Measurements from ENCODE around the gene DBF4B. TPM values are rescaled to one million over a fixed set of nuclear protein-coding genes. Genes with fewer than 3 reads are reported as not detected.

The DBF4B gene
- total and polyA plus RNA-seq, 2 of the 13 experiments (the other 11 are each of a cell fraction or from before 2014, with no cell fraction given): 11.7 to 13.2 TPM

DNA sequence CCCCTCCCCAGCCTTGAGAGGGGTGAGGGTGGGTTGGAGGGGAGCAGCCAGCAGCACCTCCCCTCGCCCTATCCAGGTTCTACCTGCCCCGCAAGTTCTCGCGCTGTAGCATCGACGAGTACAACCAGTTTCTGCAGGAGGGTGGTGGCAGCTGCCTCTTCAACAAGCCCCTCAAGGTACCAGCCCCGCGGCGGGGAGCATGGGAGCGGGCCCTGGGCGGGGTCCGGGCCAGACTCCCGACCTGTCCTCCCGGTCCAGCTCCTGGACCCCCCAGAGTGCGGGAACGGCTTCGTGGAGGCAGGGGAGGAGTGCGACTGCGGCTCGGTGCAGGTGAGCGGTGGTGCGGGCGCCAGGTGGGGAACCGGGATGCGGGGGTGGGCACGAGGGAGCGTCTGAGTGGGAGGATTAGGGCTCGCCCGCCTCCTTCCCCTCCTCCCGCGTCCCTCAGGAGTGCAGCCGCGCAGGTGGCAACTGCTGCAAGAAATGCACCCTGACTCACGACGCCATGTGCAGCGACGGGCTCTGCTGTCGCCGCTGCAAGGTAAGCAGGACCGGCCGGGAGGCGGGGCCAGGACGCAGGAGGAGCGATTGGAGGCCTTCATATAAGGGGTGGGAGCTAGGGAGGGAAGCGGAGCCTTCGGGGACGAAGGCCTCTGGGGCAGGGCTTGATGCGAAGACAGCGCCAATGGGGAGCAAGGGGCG, 66.8 kb downstream of the DBF4B start (continued):
- TF ChIP-seq, protein P1, sequence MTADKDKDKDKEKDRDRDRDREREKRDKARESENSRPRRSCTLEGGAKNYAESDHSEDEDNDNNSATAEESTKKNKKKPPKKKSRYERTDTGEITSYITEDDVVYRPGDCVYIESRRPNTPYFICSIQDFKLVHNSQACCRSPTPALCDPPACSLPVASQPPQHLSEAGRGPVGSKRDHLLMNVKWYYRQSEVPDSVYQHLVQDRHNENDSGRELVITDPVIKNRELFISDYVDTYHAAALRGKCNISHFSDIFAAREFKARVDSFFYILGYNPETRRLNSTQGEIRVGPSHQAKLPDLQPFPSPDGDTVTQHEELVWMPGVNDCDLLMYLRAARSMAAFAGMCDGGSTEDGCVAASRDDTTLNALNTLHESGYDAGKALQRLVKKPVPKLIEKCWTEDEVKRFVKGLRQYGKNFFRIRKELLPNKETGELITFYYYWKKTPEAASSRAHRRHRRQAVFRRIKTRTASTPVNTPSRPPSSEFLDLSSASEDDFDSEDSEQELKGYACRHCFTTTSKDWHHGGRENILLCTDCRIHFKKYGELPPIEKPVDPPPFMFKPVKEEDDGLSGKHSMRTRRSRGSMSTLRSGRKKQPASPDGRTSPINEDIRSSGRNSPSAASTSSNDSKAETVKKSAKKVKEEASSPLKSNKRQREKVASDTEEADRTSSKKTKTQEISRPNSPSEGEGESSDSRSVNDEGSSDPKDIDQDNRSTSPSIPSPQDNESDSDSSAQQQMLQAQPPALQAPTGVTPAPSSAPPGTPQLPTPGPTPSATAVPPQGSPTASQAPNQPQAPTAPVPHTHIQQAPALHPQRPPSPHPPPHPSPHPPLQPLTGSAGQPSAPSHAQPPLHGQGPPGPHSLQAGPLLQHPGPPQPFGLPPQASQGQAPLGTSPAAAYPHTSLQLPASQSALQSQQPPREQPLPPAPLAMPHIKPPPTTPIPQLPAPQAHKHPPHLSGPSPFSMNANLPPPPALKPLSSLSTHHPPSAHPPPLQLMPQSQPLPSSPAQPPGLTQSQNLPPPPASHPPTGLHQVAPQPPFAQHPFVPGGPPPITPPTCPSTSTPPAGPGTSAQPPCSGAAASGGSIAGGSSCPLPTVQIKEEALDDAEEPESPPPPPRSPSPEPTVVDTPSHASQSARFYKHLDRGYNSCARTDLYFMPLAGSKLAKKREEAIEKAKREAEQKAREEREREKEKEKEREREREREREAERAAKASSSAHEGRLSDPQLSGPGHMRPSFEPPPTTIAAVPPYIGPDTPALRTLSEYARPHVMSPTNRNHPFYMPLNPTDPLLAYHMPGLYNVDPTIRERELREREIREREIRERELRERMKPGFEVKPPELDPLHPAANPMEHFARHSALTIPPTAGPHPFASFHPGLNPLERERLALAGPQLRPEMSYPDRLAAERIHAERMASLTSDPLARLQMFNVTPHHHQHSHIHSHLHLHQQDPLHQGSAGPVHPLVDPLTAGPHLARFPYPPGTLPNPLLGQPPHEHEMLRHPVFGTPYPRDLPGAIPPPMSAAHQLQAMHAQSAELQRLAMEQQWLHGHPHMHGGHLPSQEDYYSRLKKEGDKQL (CRISPR knock-in tag; IDR thresholded peaks at IDR 0.05; ENCODE audit: low read depth): no peak
- TF ChIP-seq, protein P2, sequence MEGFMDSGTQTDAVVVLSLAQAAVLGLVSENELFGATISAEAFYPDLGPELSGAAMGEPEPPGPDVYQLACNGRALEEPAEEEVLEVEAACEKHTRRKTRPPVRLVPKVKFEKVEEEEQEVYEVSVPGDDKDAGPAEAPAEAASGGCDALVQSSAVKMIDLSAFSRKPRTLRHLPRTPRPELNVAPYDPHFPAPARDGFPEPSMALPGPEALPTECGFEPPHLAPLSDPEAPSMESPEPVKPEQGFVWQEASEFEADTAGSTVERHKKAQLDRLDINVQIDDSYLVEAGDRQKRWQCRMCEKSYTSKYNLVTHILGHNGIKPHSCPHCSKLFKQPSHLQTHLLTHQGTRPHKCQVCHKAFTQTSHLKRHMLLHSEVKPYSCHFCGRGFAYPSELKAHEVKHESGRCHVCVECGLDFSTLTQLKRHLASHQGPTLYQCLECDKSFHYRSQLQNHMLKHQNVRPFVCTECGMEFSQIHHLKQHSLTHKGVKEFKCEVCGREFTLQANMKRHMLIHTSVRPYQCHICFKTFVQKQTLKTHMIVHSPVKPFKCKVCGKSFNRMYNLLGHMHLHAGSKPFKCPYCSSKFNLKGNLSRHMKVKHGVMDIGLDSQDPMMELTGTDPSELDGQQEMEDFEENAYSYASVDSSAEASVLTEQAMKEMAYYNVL (CRISPR knock-in tag; IDR thresholded peaks at IDR 0.05; ENCODE audit: borderline replicate concordance): peak; percentile 38; the same call in 1 of the 2 replicates
- TF ChIP-seq, protein P3, sequence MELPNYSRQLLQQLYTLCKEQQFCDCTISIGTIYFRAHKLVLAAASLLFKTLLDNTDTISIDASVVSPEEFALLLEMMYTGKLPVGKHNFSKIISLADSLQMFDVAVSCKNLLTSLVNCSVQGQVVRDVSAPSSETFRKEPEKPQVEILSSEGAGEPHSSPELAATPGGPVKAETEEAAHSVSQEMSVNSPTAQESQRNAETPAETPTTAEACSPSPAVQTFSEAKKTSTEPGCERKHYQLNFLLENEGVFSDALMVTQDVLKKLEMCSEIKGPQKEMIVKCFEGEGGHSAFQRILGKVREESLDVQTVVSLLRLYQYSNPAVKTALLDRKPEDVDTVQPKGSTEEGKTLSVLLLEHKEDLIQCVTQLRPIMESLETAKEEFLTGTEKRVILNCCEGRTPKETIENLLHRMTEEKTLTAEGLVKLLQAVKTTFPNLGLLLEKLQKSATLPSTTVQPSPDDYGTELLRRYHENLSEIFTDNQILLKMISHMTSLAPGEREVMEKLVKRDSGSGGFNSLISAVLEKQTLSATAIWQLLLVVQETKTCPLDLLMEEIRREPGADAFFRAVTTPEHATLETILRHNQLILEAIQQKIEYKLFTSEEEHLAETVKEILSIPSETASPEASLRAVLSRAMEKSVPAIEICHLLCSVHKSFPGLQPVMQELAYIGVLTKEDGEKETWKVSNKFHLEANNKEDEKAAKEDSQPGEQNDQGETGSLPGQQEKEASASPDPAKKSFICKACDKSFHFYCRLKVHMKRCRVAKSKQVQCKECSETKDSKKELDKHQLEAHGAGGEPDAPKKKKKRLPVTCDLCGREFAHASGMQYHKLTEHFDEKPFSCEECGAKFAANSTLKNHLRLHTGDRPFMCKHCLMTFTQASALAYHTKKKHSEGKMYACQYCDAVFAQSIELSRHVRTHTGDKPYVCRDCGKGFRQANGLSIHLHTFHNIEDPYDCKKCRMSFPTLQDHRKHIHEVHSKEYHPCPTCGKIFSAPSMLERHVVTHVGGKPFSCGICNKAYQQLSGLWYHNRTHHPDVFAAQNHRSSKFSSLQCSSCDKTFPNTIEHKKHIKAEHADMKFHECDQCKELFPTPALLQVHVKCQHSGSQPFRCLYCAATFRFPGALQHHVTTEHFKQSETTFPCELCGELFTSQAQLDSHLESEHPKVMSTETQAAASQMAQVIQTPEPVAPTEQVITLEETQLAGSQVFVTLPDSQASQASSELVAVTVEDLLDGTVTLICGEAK (IDR thresholded peaks at IDR 0.05): no peak
- TF ChIP-seq, protein P3 (CRISPR knock-in tag; IDR thresholded peaks at IDR 0.05): 0 out of 2 replicates have a peak, but pooled peaks have one; percentile 25
- 0 out of 2 replicates have a peak, but pooled peaks have one; percentile 5 for TF ChIP-seq MYNN (CRISPR knock-in tag; IDR thresholded peaks at IDR 0.05; ENCODE audit: low read depth)
- TF ChIP-seq PCBP1 (IDR thresholded peaks at IDR 0.05; ENCODE audit: borderline replicate concordance, low read depth, low read length): no peak
- TF ChIP-seq, protein P4, sequence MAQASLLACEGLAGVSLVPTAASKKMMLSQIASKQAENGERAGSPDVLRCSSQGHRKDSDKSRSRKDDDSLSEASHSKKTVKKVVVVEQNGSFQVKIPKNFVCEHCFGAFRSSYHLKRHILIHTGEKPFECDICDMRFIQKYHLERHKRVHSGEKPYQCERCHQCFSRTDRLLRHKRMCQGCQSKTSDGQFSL (CRISPR knock-in tag; IDR thresholded peaks at IDR 0.05): peak; percentile 60; the same call in 1 of the 2 replicates
- TF ChIP-seq, protein P5, sequence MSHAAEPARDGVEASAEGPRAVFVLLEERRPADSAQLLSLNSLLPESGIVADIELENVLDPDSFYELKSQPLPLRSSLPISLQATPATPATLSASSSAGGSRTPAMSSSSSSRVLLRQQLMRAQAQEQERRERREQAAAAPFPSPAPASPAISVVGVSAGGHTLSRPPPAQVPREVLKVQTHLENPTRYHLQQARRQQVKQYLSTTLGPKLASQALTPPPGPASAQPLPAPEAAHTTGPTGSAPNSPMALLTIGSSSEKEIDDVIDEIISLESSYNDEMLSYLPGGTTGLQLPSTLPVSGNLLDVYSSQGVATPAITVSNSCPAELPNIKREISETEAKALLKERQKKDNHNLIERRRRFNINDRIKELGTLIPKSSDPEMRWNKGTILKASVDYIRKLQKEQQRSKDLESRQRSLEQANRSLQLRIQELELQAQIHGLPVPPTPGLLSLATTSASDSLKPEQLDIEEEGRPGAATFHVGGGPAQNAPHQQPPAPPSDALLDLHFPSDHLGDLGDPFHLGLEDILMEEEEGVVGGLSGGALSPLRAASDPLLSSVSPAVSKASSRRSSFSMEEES (CRISPR knock-in tag; IDR thresholded peaks at IDR 0.05): 0 out of 2 replicates have a peak, but pooled peaks have one; percentile 7
- peak; percentile 13 for TF ChIP-seq XRCC5 (optimal IDR thresholded peaks at IDR 0.05; ENCODE audit: low read length)

All from HepG2 (cell line).